Sigmoid colon (tissue), 7 donors: ENCODE results near the gene FAM98C. TPM values are rescaled to one million over a fixed set of nuclear protein-coding genes. Genes with fewer than 3 reads are reported as not detected.

Experiments used
- DNase-seq: peaks from one replicate; pipeline ENCODE4 v3.0.0-alpha.2; 2019
- H3K27ac ChIP-seq, 4 donors: fragments of 200-600 bp; sonication (generic); one replicate each; pipeline ENCODE4 v1.5.1; 2016 to 2019; ENCODE audit warnings: mild to moderate bottlenecking in 1 of 4
- H3K27me3 ChIP-seq, 3 donors: fragments of 200-600 bp; sonication (generic); one replicate each; pipeline ENCODE4 v1.5.1; 2019; ENCODE audit warnings: mild to moderate bottlenecking in 1 of 3
- H3K36me3 ChIP-seq, 4 donors: fragments of 200-600 bp; sonication (generic); one replicate each; pipeline ENCODE4 v1.5.1; 2016 to 2019
- H3K4me1 ChIP-seq, 4 donors: fragments of 200-600 bp; sonication (generic); one replicate each; pipeline ENCODE4 v1.5.1; 2017 to 2019
- H3K4me3 ChIP-seq, 4 donors: fragments of 200-600 bp; sonication (generic); one replicate each; pipeline ENCODE4 v1.5.1; 2017 to 2019; ENCODE audit warnings: mild to moderate bottlenecking in 2 of 4, moderate library complexity in 1 of 4
- H3K9me3 ChIP-seq, 4 donors: fragments of 200-600 bp in 3 of 4; sonication (generic) in 3 of 4; one replicate each; pipeline versions ENCODE4 v1.5.1 to v1.6.1; 2013 to 2019
- EP300 ChIP-seq, 4 donors: sonication (generic); formaldehyde crosslinking; IDR thresholded peaks; one replicate each; pipeline ENCODE4 v1.6.1; 2017; ENCODE audit warnings: antibody characterized with exemption in 4 of 4
- POLR2A ChIP-seq, 2 donors: fragments of 450-650 bp; IDR thresholded peaks; one replicate each; pipeline ENCODE4 v1.6.1; 2016; ENCODE audit warnings: antibody characterized with exemption in 2 of 2, mild to moderate bottlenecking in 2 of 2, moderate library complexity in 2 of 2
- POLR2AphosphoS5 ChIP-seq, 4 donors: sonication (generic); formaldehyde crosslinking; IDR thresholded peaks; one replicate each; pipeline ENCODE4 v1.6.1; 2017; ENCODE audit warnings: antibody characterized with exemption in 4 of 4
- WGBS, 2 donors: extraction: QIAGEN DNeasy Blood & Tissue Kit; methylation state at CpG; one replicate each; pipeline ENCODE4 v1.1.7; 2013; 5-methylcytosine and 5-hydroxymethylcytosine counted together
- intact Hi-C: fragments of 100-400 bp; cut with DNase I; formaldehyde crosslinking; loops from one replicate; pipeline ENCODE4 v1.15.1; 2023
- polyA plus RNA-seq, 3 donors: library from polyadenylated mRNA; stranded (reverse); fragments of 200-250 nt; gene quantifications; one replicate each; pipeline ENCODE4 v1.2.3, GENCODE V29; 2013
- total RNA-seq, 4 donors: library from RNA; depleted of rRNA; stranded (reverse); fragments of >200 nt; gene quantifications; one replicate each; pipeline ENCODE4 v1.1.0, GENCODE V29; 2016
- TF ChIP-seq, protein P1 (sequence below), 4 experiments: fragments of 450-650 bp in 3 of 4; fragments of 200-600 bp in 1 of 4; IDR thresholded peaks; one replicate each; pipeline ENCODE4 v1.5.1; 2016 to 2019; ENCODE audit warnings: antibody characterized with exemption in 4 of 4, mild to moderate bottlenecking in 3 of 4, moderate library complexity in 2 of 4
- donor health status: healthy with polysubstance abuse.
- donor health status: Bipolar disorder and iron deficiency.
- donor health status: healthy.

Gene FAM98C
- total and polyA plus RNA-seq, 7 donors = 17.2 to 30.0 (median 26.1) TPM

DNA sequence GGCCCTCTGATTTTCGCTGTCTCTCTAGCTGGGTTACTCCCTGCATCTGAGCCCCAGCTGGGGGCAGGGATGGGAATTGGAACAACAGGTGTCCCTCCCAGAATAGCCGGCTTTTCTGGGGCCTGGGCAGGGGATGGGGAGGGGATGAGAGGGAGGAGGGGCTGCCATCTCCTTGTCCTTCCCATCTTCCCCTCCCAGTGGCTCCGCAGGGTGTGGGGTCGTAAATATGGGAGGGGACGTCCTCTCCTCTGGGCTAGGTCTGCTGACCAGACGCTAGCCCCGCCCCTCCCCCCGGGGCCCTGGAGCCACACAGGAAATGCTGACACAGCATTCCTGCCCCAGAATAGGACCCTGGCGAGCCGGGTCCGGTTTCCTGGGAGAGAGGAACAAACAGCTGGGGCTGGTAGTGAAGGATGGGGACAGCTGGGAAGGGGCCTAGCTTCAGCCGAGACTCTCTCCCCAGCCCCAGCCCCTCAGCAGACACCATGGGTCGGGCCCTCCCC, 31.7 kb downstream of the FAM98C start:
- 12 to 24% methylated on average over 13 of the region's 13 CpGs for WGBS, 2 donors
- no peaks in the 10 kb centered on the region for H3K36me3 ChIP-seq
- no peaks in the 10 kb centered on the region for H3K9me3 ChIP-seq
- peaks cover 0 to 4% (median 0%) of the 10 kb centered on the region in 4 donors for H3K4me1 ChIP-seq
- intact Hi-C loops = no loop called here
- H3K27ac ChIP-seq = no peak overlapping the region
- TF ChIP-seq, protein P1, sequence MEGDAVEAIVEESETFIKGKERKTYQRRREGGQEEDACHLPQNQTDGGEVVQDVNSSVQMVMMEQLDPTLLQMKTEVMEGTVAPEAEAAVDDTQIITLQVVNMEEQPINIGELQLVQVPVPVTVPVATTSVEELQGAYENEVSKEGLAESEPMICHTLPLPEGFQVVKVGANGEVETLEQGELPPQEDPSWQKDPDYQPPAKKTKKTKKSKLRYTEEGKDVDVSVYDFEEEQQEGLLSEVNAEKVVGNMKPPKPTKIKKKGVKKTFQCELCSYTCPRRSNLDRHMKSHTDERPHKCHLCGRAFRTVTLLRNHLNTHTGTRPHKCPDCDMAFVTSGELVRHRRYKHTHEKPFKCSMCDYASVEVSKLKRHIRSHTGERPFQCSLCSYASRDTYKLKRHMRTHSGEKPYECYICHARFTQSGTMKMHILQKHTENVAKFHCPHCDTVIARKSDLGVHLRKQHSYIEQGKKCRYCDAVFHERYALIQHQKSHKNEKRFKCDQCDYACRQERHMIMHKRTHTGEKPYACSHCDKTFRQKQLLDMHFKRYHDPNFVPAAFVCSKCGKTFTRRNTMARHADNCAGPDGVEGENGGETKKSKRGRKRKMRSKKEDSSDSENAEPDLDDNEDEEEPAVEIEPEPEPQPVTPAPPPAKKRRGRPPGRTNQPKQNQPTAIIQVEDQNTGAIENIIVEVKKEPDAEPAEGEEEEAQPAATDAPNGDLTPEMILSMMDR (IDR thresholded peaks at IDR 0.05) = no peak
- TF ChIP-seq POLR2A (IDR thresholded peaks at IDR 0.05) = no peak
- TF ChIP-seq POLR2AphosphoS5 (IDR thresholded peaks at IDR 0.05) = no peak
- no peak for TF ChIP-seq EP300 (IDR thresholded peaks at IDR 0.05)
- peaks cover 12 to 49% (median 44%) of the 10 kb centered on the region in 3 donors for H3K27me3 ChIP-seq
- DNase-seq = no peak
- H3K4me3 ChIP-seq = peak overlapping the region in 1 of 4 donors; percentile 31

DNA sequence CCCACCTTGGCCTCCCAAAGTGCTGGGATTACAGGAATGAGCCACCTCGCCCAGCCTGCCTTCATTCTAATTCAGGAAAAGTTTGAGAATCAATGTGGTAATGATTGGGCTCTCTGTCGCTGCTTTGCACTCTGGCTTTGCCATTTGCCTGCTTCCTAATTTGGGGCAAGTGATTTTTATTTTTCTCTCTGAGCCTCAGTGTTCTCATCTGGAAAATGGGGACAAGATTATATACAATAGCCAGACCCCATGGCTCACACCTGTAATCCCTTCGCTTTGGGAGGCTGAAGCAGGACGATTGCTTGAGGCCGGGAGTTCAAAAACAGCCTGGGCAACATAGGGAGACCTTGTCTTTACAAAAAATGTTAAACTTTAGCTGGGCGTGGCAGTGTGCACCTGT, 34.4 kb downstream of the FAM98C start:
- peaks cover 0 to 4% (median 0%) of the 10 kb centered on the region in 4 donors for H3K4me1 ChIP-seq
- intact Hi-C loops = no loop called here
- DNase-seq = no peak
- peaks cover 12 to 62% (median 46%) of the 10 kb centered on the region in 3 donors for H3K27me3 ChIP-seq
- no peak overlapping the region for H3K4me3 ChIP-seq
- no peak overlapping the region for H3K27ac ChIP-seq
- H3K9me3 ChIP-seq = no peaks in the 10 kb centered on the region
- no peaks in the 10 kb centered on the region for H3K36me3 ChIP-seq
- whole genome bisulfite sequencing, 2 donors = 89 to 96% methylated on average over 6 of the region's 6 CpGs
- TF ChIP-seq EP300 (IDR thresholded peaks at IDR 0.05) = no peak
- no peak for TF ChIP-seq POLR2AphosphoS5 (IDR thresholded peaks at IDR 0.05)
- TF ChIP-seq POLR2A (IDR thresholded peaks at IDR 0.05) = no peak
- TF ChIP-seq, protein P1 (IDR thresholded peaks at IDR 0.05) = no peak

DNA sequence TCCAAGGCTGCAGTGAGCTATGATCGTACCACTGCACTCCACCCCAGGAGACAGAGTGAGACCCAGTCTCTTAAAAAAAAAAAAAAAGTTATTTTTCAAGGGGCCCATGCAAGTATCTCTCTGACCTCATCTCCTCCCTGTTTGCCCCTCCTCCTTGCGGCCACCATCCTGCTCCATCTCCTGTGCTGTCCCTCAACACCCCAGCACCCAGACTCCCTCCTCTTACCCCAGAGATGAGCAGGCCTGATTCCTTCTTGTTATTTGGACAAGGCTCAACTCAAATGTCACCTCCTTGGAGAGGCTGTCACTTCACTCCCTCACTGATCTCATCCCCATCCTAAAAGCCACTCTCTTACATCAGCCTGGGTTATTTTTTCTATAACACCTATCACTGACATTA, 35.0 kb downstream of the FAM98C start:
- Histone ChIP-seq H3K4me3 (no peak overlapping the region), H3K36me3 (no peaks in the 10 kb centered on the region), H3K27ac (no peak overlapping the region), H3K9me3 (no peaks in the 10 kb centered on the region), H3K27me3 (peaks cover 12 to 62% (median 49%) of the 10 kb centered on the region in 3 donors), H3K4me1 (peaks cover 0 to 4% (median 0%) of the 10 kb centered on the region in 4 donors)
- DNase-seq = no peak
- 86 to 95% methylated on average over 2 of the region's 2 CpGs for WGBS, 2 donors
- intact Hi-C loops = no loop called here
- TF ChIP-seq, protein P1 (IDR thresholded peaks at IDR 0.05) = no peak
- TF ChIP-seq POLR2AphosphoS5 (IDR thresholded peaks at IDR 0.05) = no peak

DNA sequence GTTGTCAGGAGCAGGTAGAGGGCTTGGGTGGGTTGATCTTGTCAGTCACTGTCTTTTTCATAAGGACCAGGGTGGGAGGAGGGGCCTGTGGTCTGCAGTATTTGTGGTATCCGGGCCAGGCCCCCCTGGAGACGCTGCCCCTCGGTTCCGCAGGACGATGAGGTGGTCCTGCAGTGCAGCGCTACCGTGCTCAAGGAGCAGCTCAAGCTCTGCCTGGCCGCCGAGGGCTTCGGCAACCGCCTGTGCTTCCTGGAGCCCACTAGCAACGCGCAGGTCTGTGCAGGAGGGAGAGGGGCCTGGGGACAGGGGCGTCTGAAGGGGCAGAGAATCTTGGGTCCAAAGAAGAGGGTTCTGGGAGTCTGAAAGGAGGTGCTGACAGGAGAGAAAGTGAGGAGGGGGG, 37.7 kb downstream of the FAM98C start:
- Histone ChIP-seq H3K27me3 (peaks cover 0 to 35% (median 24%) of the 10 kb centered on the region in 3 donors), H3K4me3 (no peak overlapping the region), H3K4me1 (no peaks in the 10 kb centered on the region), H3K9me3 (no peaks in the 10 kb centered on the region), H3K36me3 (no peaks in the 10 kb centered on the region), H3K27ac (no peak overlapping the region)
- 81 to 84% methylated on average over 14 of the region's 14 CpGs for WGBS, 2 donors
- no peak for DNase-seq
- intact Hi-C loops = no loop called here
- TF ChIP-seq POLR2A (IDR thresholded peaks at IDR 0.05) = no peak
- TF ChIP-seq, protein P1 (IDR thresholded peaks at IDR 0.05) = no peak
- TF ChIP-seq EP300 (IDR thresholded peaks at IDR 0.05) = no peak
- no peak for TF ChIP-seq POLR2AphosphoS5 (IDR thresholded peaks at IDR 0.05)
